CD14-positive monocyte (primary cell): ENCODE measurements around the gene BUD31. TPM values are rescaled to one million over a fixed set of nuclear protein-coding genes. Genes with fewer than 3 reads are reported as not detected.

Source experiments
- DNase-seq, 3 donors: peaks; one replicate each; pipeline ENCODE4 v3.0.0-alpha.2; 2011 to 2022
- H2AFZ ChIP-seq: 2 replicates; pipeline ENCODE4 v1.6.0; 2012; ENCODE audit warnings: mild to moderate bottlenecking, low read depth, low read length, inconsistent platforms; ENCODE audit not compliant: insufficient read depth, poor library complexity, severe bottlenecking
- H3K27ac ChIP-seq, 2 donors: 1 replicate in 1 of 2; 2 replicates in 1 of 2; pipeline ENCODE4 v1.5.1; 2012 to 2013; ENCODE audit warnings: low read length in 2 of 2, control low read depth in 1 of 2, inconsistent platforms in 1 of 2, low read depth in 1 of 2, mild to moderate bottlenecking in 1 of 2
- H3K27me3 ChIP-seq, 2 donors: one replicate each; pipeline versions ENCODE4 v1.6.0 to v1.6.1; 2011 to 2013; ENCODE audit warnings: low read length in 2 of 2; ENCODE audit not compliant: control insufficient read depth in 2 of 2, insufficient read depth in 2 of 2
- H3K36me3 ChIP-seq, 2 donors: replicated peaks in 1 of 2; 1 replicate in 1 of 2; 2 replicates in 1 of 2; pipeline versions ENCODE4 v1.5.1 to v1.6.1; 2012 to 2013; ENCODE audit warnings: low read length in 2 of 2, control low read depth in 1 of 2, inconsistent platforms in 1 of 2, mild to moderate bottlenecking in 1 of 2; ENCODE audit not compliant: insufficient read depth in 2 of 2, control insufficient read depth in 1 of 2
- H3K4me1 ChIP-seq, 2 donors: 1 replicate in 1 of 2; 2 replicates in 1 of 2; pipeline versions ENCODE4 v1.5.1 to v1.6.1; 2012 to 2013; ENCODE audit warnings: low read length in 2 of 2, control low read depth in 1 of 2, inconsistent platforms in 1 of 2, mild to moderate bottlenecking in 1 of 2, moderate library complexity in 1 of 2; ENCODE audit not compliant: insufficient read depth in 2 of 2, control insufficient read depth in 1 of 2
- H3K4me2 ChIP-seq: replicated peaks from 2 replicates; pipeline ENCODE3; 2012; ENCODE audit warnings: low read length, moderate library complexity, mild to moderate bottlenecking; ENCODE audit not compliant: poor library complexity, severe bottlenecking; ENCODE audit errors: extremely low read depth
- H3K4me3 ChIP-seq, 3 experiments: fragments of 200-600 bp in 1 of 3; sonication (generic) in 1 of 3; replicated peaks in 1 of 3; 1 replicate in 2 of 3; 2 replicates in 1 of 3; pipeline ENCODE4 v1.5.1; 2011 to 2013; ENCODE audit warnings: low read length in 3 of 3, mild to moderate bottlenecking in 3 of 3, control low read depth in 2 of 3, low read depth in 2 of 3, inconsistent platforms in 1 of 3, moderate library complexity in 1 of 3
- H3K79me2 ChIP-seq: 2 replicates; pipeline ENCODE4 v1.6.0; 2012; ENCODE audit warnings: mild to moderate bottlenecking, control low read depth, inconsistent platforms, low read length, moderate library complexity; ENCODE audit not compliant: insufficient read depth
- H3K9ac ChIP-seq: 2 replicates; pipeline ENCODE4 v1.6.0; 2017; ENCODE audit warnings: low read length, mild to moderate bottlenecking; ENCODE audit not compliant: insufficient read depth, poor library complexity, severe bottlenecking
- H3K9me3 ChIP-seq, 2 donors: replicated peaks in 1 of 2; 1 replicate in 1 of 2; 2 replicates in 1 of 2; pipeline versions ENCODE4 v1.5.1 to v1.6.1; 2012 to 2013; ENCODE audit warnings: low read length in 2 of 2, control low read depth in 1 of 2; ENCODE audit not compliant: control insufficient read depth in 1 of 2, insufficient read depth in 1 of 2
- H4K20me1 ChIP-seq: 2 replicates; pipeline ENCODE4 v1.6.0; 2012; ENCODE audit warnings: mild to moderate bottlenecking, low read length, control low read depth, moderate library complexity; ENCODE audit not compliant: insufficient read depth
- H3K27ac Mint-ChIP-seq, 7 donors: one replicate each; pipeline ENCODE4 v1.8.0; 2020; ENCODE audit warnings: mild to moderate bottlenecking in 7 of 7, mixed read lengths in 7 of 7, moderate library complexity in 6 of 7, inconsistent platforms in 2 of 7
- H3K27me3 Mint-ChIP-seq, 3 donors: one replicate each; pipeline ENCODE4 v1.8.0; 2021 to 2022; ENCODE audit warnings: low read depth in 3 of 3, mild to moderate bottlenecking in 3 of 3, mixed read lengths in 3 of 3, moderate library complexity in 3 of 3, inconsistent platforms in 1 of 3
- H3K36me3 Mint-ChIP-seq, 2 donors: one replicate each; pipeline ENCODE4 v1.8.0; 2020; ENCODE audit warnings: mixed read lengths in 2 of 2, inconsistent platforms in 1 of 2, mild to moderate bottlenecking in 1 of 2
- H3K4me1 Mint-ChIP-seq: one replicate; pipeline ENCODE4 v1.8.0; 2020; ENCODE audit warnings: mild to moderate bottlenecking, mixed read lengths
- H3K4me3 Mint-ChIP-seq, 2 donors: one replicate each; pipeline ENCODE4 v1.8.0; 2020; ENCODE audit warnings: mild to moderate bottlenecking in 2 of 2, mixed read lengths in 2 of 2, moderate library complexity in 1 of 2
- H3K9me3 Mint-ChIP-seq, 7 donors: one replicate each; pipeline ENCODE4 v1.8.0; 2020 to 2022; ENCODE audit warnings: mixed read lengths in 7 of 7, mild to moderate bottlenecking in 6 of 7, moderate library complexity in 6 of 7, inconsistent platforms in 2 of 7
- CTCF ChIP-seq: fragments of 200-600 bp; IDR thresholded peaks from one replicate; pipeline ENCODE4 v1.8.0; 2022; ENCODE audit warnings: antibody characterized with exemption, mild to moderate bottlenecking
- WGBS: methylation state at CpG from one replicate; pipeline ENCODE4 v1.1.5; 2013; ENCODE audit warnings: missing lambda C conversion rate; ENCODE audit not compliant: insufficient coverage; 5-methylcytosine and 5-hydroxymethylcytosine counted together
- intact Hi-C, 2 donors: fragments of 100-400 bp; cut with micrococcal nuclease; formaldehyde crosslinking; loops; one replicate each; pipeline versions ENCODE4 v1.15.0 to v1.15.1; 2023
- polyA plus RNA-seq, 3 donors: library from polyadenylated mRNA; depleted of rRNA in 1 of 3; unstranded in 2 of 3; stranded (reverse) in 1 of 3; fragments of 300-500 nt in 2 of 3; fragments of >200 nt in 1 of 3; fragmentation: Illumina TruSeq in 2 of 3; gene quantifications; 1 replicate in 2 of 3; 2 replicates in 1 of 3; pipeline ENCODE4 v1.2.3, GENCODE V29; 2012 to 2021

The BUD31 gene
- polyA plus RNA-seq, 3 donors, result 34.3 to 256 (median 241) TPM

- peaks cover 51 to 61% of the 10 kb centered on the region in 2 donors for H3K36me3 Mint-ChIP-seq
Measured at GRCh38 chr7:99433158-99433557, 24.4 kb downstream of the BUD31 start.

GRCh38 chr7:99437946-99438572 lies 29.3 kb downstream of the BUD31 start:
- H4K20me1 ChIP-seq, result peaks cover 11% of the 10 kb centered on the region
- DNase-seq, result no peak
- H3K4me3 Mint-ChIP-seq, result peak overlapping the region; percentile 96 to 98
- peak overlapping the region; percentile 99 for H2AFZ ChIP-seq
- no peaks in the 10 kb centered on the region for H3K27me3 ChIP-seq
- peak overlapping the region; percentile 88 to 96 (median 95) for H3K27ac Mint-ChIP-seq
- WGBS, result 0% methylated on average over 10 of the region's 20 CpGs
- H3K27me3 Mint-ChIP-seq, result no peaks in the 10 kb centered on the region
- H3K9ac ChIP-seq, result peak overlapping the region; percentile 87
- peaks cover 21 to 23% of the 10 kb centered on the region in 2 donors for H3K4me1 ChIP-seq
- TF ChIP-seq CTCF, result no peak
- H3K36me3 ChIP-seq, result peaks cover 22 to 32% of the 10 kb centered on the region in 2 donors
- H3K79me2 ChIP-seq, result peaks cover 35% of the 10 kb centered on the region
- peaks cover 26% of the 10 kb centered on the region for H3K4me1 Mint-ChIP-seq
- H3K4me3 ChIP-seq, result peak overlapping the region; percentile 59 to 84 (median 83)
- H3K36me3 Mint-ChIP-seq, result peaks cover 20 to 40% of the 10 kb centered on the region in 2 donors
- no peaks in the 10 kb centered on the region for H3K9me3 ChIP-seq
- peak overlapping the region; percentile 66 to 88 for H3K27ac ChIP-seq
- peak overlapping the region; percentile 86 for H3K4me2 ChIP-seq
- no peaks in the 10 kb centered on the region for H3K9me3 Mint-ChIP-seq
- intact Hi-C loops, result no loop called here

More at GRCh38 chr7:99433158-99433557, 24.4 kb downstream of the BUD31 start:
- WGBS, result no CpG with 5 or more reads among the region's 9 CpGs
- Mint-ChIP-seq H3K27me3 (no peaks in the 10 kb centered on the region), H3K27ac (peak overlapping the region in 1 of 7 donors; percentile 6), H3K4me3 (no peak overlapping the region), H3K9me3 (no peaks in the 10 kb centered on the region), H3K4me1 (peaks cover 11% of the 10 kb centered on the region)
- intact Hi-C loops, result no loop called here
- DNase-seq, result no peak
- no peaks in the 10 kb centered on the region for H3K27me3 ChIP-seq
- no peak overlapping the region for H3K4me2 ChIP-seq
- H4K20me1 ChIP-seq, result no peaks in the 10 kb centered on the region
- H3K9me3 ChIP-seq, result no peaks in the 10 kb centered on the region
- TF ChIP-seq CTCF, result no peak
- no peak overlapping the region for H3K9ac ChIP-seq
- no peak overlapping the region for H2AFZ ChIP-seq
- peaks cover 7 to 10% of the 10 kb centered on the region in 2 donors for H3K4me1 ChIP-seq
- H3K36me3 ChIP-seq, result peaks cover 59 to 66% of the 10 kb centered on the region in 2 donors
- no peak overlapping the region for H3K4me3 ChIP-seq
- H3K27ac ChIP-seq, result no peak overlapping the region
- peaks cover 8% of the 10 kb centered on the region for H3K79me2 ChIP-seq
